Thoracic aorta (tissue), 2 donors: ENCODE results near the gene KLHL36. TPM values are rescaled to one million over a fixed set of nuclear protein-coding genes. Genes with fewer than 3 reads are reported as not detected.
"Not testable (repeated sequence)": the region's sequence is repeated elsewhere in the genome, so short reads cannot be mapped to it uniquely, and the experiment has no call there.

ENCODE experiments used
- ATAC-seq: fragments of 150-250 bp; one replicate; pipeline ENCODE4 v1.8.0; 2017; ENCODE audit warnings: low read depth; ENCODE audit not compliant: insufficient number of reproducible peaks, low FRiP score
- DNase-seq: peaks from one replicate; pipeline ENCODE4 v3.0.0-alpha.2; 2020; ENCODE audit warnings: low spot score
- H3K27ac ChIP-seq, 2 donors: fragments of 200-600 bp; sonication (generic); 1 replicate in 1 of 2; 2 replicates in 1 of 2; pipeline ENCODE4 v1.5.1; 2016; ENCODE audit warnings: mild to moderate bottlenecking in 2 of 2, moderate library complexity in 2 of 2
- H3K27me3 ChIP-seq: fragments of 200-600 bp; sonication (generic); replicated peaks from 2 replicates; pipeline ENCODE4 v1.6.0; 2016; ENCODE audit warnings: mild to moderate bottlenecking; ENCODE audit not compliant: insufficient read depth
- H3K36me3 ChIP-seq: fragments of 200-600 bp; sonication (generic); one replicate; pipeline ENCODE4 v1.5.1; 2016
- H3K4me1 ChIP-seq, 2 donors: fragments of 200-600 bp; sonication (generic); 1 replicate in 1 of 2; 2 replicates in 1 of 2; pipeline versions ENCODE4 v1.5.1 to v1.6.0; 2016; ENCODE audit warnings: low read depth in 2 of 2, mild to moderate bottlenecking in 1 of 2; ENCODE audit not compliant: control insufficient read depth in 1 of 2
- H3K4me3 ChIP-seq: fragments of 200-600 bp; sonication (generic); 2 replicates; pipeline ENCODE4 v1.5.1; 2016; ENCODE audit warnings: mild to moderate bottlenecking
- H3K9me3 ChIP-seq: fragments of 200-600 bp; sonication (generic); 2 replicates; pipeline ENCODE4 v1.5.1; 2016
- total RNA-seq, 2 donors: library from RNA; depleted of rRNA; stranded (reverse); fragments of >200 nt; gene quantifications; one replicate each; pipeline versions ENCODE4 v1.1.0 to v1.2.3, GENCODE V29; 2016
- TF ChIP-seq, protein P1 (sequence below): fragments of 200-600 bp; sonication (generic); IDR thresholded peaks from one replicate; pipeline ENCODE4 v1.5.1; 2019; ENCODE audit warnings: antibody characterized with exemption

The KLHL36 gene
- total RNA-seq, 2 donors from 2014 or later = 63.9 to 79.7 TPM

- peaks cover 0 to 20% of the 10 kb centered on the region in 2 donors for H3K4me1 ChIP-seq
- H3K27me3 ChIP-seq = no peaks in the 10 kb centered on the region
- H3K9me3 ChIP-seq = no peaks in the 10 kb centered on the region
Observed at GRCh38 chr16:84631153-84631466, 17.2 kb upstream of the KLHL36 start.

DNA sequence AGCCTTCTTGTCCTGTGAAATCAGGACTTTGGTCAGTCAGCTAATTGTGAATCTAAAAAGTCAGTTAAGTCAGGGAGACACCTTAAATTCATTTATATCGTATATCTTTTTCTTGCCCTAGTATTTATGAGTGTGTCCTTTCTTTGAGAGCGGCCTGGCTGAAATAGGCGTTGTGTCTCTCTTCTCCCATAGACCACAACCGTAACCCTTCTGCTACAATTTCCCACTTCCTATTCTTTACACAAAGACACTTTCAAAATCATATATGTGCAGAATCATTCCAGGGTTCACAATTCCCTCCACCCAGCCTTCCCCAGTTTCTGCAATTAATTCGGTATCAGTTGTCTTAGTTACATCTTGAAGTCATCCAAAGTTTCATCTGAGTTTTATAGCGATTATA, 16.4 kb upstream of the KLHL36 start:
- DNase-seq = no peak

More at GRCh38 chr16:84631153-84631466, 17.2 kb upstream of the KLHL36 start:
- ATAC-seq (no peak), DNase-seq (no peak)
- Histone ChIP-seq H3K27ac (no peak overlapping the region), H3K4me3 (no peak overlapping the region), H3K36me3 (no peaks in the 10 kb centered on the region)
- TF ChIP-seq, protein P1, sequence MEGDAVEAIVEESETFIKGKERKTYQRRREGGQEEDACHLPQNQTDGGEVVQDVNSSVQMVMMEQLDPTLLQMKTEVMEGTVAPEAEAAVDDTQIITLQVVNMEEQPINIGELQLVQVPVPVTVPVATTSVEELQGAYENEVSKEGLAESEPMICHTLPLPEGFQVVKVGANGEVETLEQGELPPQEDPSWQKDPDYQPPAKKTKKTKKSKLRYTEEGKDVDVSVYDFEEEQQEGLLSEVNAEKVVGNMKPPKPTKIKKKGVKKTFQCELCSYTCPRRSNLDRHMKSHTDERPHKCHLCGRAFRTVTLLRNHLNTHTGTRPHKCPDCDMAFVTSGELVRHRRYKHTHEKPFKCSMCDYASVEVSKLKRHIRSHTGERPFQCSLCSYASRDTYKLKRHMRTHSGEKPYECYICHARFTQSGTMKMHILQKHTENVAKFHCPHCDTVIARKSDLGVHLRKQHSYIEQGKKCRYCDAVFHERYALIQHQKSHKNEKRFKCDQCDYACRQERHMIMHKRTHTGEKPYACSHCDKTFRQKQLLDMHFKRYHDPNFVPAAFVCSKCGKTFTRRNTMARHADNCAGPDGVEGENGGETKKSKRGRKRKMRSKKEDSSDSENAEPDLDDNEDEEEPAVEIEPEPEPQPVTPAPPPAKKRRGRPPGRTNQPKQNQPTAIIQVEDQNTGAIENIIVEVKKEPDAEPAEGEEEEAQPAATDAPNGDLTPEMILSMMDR = no peak

GRCh38 chr16:84632862-84633261, 15.4 kb upstream of the KLHL36 start:
- H3K27ac ChIP-seq, ATAC-seq, H3K27me3 ChIP-seq, H3K9me3 ChIP-seq, DNase-seq, H3K36me3 ChIP-seq, H3K4me3 ChIP-seq: not testable (repeated sequence)
- H3K4me1 ChIP-seq = peaks cover 0 to 20% of the 10 kb centered on the region in 2 donors

More for the DNA sequence above, 16.4 kb upstream of the KLHL36 start:
- no peak for ATAC-seq
- H3K27ac ChIP-seq = no peak overlapping the region
- no peaks in the 10 kb centered on the region for H3K36me3 ChIP-seq
- H3K4me3 ChIP-seq = no peak overlapping the region
- no peaks in the 10 kb centered on the region for H3K27me3 ChIP-seq
- H3K9me3 ChIP-seq = no peaks in the 10 kb centered on the region
- peaks cover 0 to 20% of the 10 kb centered on the region in 2 donors for H3K4me1 ChIP-seq
- TF ChIP-seq, protein P1 = no peak

- H3K9me3 ChIP-seq = no peaks in the 10 kb centered on the region
- ATAC-seq (no peak), DNase-seq (no peak)
- peak overlapping the region; percentile 3 for H3K4me3 ChIP-seq
- H3K27me3 ChIP-seq = no peaks in the 10 kb centered on the region
- no peaks in the 10 kb centered on the region for H3K36me3 ChIP-seq
- TF ChIP-seq, protein P1 = no peak
- no peak overlapping the region for H3K27ac ChIP-seq
- H3K4me1 ChIP-seq = peaks cover 0 to 20% of the 10 kb centered on the region in 2 donors
Observed at GRCh38 chr16:84633622-84634021, 14.7 kb upstream of the KLHL36 start.

DNA sequence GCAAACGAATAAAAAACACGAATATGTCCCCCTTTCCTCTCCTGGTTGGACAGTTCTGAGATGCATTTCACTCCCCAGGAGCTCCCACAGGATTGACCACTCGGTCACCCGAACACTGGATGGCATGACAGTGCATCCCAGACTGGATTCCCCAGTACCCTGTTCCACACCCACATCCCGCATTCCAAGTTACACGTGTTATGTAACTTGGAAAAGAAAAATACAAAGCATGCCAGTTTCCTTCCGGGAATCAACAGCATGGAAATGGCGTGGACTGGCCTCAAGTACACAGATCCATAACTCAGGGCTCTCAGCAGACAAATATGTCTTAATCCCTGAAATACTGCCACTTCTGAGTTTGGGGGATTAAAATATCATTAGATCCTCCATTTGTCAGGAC, 12.6 kb upstream of the KLHL36 start:
- H3K9me3 ChIP-seq = no peaks in the 10 kb centered on the region
- TF ChIP-seq, protein P1 = no peak
- no peak for ATAC-seq

DNA sequence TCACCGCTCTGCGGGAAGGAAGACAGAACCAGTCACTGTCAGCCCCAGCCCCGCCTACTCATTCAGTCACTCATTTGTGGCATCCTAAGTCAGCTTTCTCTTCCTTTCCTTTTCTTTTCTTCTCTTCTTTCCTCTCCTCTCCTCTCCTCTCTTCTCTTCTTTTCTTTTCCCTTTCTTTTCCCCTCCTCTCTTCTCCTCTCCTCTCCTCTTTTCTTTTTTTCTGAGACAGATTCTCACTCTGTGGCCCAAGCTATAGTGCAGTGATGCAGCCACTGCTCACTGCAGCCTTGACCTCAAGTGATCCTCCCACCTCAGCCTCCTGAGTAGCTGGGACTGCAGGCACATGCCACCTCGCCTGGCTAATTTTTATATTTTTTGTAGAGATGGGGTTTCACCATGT, 10.6 kb upstream of the KLHL36 start:
- Histone ChIP-seq H3K27me3 (no peaks in the 10 kb centered on the region), H3K36me3 (no peaks in the 10 kb centered on the region), H3K4me3 (no peak overlapping the region), H3K27ac (no peak overlapping the region), H3K4me1 (peaks cover 2 to 36% of the 10 kb centered on the region in 2 donors), H3K9me3 (no peaks in the 10 kb centered on the region)
- ATAC-seq (no peak), DNase-seq (no peak)
- TF ChIP-seq, protein P1 = no peak

More for the DNA sequence above, 12.6 kb upstream of the KLHL36 start:
- Histone ChIP-seq H3K27ac (no peak overlapping the region), H3K4me1 (peaks cover 0 to 20% of the 10 kb centered on the region in 2 donors), H3K27me3 (no peaks in the 10 kb centered on the region), H3K4me3 (no peak overlapping the region), H3K36me3 (no peaks in the 10 kb centered on the region)
- no peak for DNase-seq
